ENCODE data around the gene ACOT12. TPM values are rescaled to one million over a fixed set of nuclear protein-coding genes. Genes with fewer than 3 reads are reported as not detected.
"Not testable (repeated sequence)": the region's sequence is repeated elsewhere in the genome, so short reads cannot be mapped to it uniquely, and the experiment has no call there.

The ACOT12 gene
- polyA plus RNA-seq (2013, experiment 1 of 2; ENCODE audit: insufficient read length) = not detected
- polyA plus RNA-seq (2013, experiment 2 of 2; ENCODE audit: insufficient read length) = 0.04 TPM

DNA sequence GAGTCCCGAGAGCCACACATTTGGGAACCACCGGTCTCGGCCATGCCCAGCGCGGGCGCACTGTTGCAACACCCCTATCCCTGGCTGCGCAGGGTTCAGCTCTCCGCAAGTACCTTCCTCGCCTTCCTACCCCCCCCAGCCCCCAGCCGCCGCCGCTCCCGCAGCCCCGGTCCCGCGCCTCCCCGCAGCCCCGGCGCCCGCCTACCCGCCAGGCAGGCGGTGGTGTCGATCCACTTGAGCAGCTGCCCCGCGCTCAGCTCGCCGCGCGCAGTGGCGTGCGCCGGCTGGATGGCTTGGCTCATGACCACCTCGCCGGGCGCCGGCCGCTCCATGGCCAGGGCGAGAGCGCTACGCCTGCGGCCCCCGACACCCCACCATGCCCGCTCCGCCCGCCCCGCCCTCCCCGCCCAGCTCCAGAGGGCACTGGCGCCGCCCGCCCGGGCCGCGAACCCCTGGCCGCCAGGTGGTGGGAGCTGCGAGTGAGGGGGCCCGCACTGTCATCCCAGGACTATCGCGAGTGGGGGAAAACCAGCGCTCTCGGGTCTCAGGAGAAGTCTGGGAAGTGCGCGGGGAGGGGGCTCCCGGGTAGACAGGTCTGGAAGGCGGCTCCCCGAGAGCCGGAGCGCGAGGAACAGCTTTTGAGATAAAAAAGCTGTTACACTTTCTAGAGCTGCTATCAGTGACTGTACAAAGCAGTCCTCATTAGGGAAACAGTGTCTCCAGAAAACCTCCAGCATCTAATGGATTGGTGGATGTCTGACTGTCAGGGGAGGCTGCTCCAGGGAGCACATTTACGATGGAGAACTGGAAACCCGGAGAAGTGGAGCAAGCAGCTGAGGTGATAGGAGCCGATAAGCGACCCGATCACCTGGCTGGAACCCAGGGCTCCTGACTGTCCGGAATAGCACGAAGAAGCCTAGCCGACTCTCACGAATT lies at the start of gene ACOT12:
Gene ACOT12, minus strand, starts transcription at position 352 of the 936 bp plus-strand sequence. Its CDS starts 20 bp downstream, at position 332.
- peak; percentile 12 for DNase-seq

DNA sequence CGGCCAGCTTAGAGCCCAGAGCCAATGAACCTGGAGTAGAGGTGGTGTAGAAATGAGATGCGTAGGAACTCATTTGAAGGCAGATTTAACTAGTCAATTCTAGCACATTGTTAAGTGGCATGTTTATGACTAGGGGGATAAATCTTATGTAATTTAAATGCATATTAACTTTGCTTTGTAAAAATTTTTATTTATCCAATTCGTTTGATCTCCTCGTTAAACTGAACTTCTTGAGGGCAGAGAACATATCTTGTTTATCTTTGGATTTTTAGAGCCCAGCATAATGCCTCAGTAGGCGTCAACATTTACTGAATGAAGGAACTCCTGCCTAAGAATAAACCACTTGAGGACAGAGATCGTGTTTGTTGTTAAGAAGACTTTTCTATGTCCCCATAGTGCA lies 41.1 kb upstream of the ACOT12 start:
- no peak for DNase-seq

DNA sequence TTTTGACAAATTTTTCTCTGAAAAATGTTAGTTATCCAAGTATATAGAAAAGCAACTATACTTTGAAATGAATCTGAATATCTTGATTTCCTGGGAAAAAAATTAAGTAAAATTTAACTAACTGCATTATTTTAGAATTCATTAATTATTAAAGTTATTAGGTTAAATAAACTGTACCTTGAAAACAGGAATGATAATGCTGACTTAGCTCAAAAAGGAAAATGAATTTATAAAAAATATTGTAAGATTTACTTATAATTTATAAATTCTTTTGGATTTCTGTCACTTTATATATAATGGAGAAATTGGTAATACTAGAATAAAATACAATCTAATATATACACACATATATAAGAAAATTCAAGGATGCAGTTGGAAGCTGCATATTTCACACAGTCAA lies 36.1 kb upstream of the ACOT12 start:
- no peak for DNase-seq

DNA sequence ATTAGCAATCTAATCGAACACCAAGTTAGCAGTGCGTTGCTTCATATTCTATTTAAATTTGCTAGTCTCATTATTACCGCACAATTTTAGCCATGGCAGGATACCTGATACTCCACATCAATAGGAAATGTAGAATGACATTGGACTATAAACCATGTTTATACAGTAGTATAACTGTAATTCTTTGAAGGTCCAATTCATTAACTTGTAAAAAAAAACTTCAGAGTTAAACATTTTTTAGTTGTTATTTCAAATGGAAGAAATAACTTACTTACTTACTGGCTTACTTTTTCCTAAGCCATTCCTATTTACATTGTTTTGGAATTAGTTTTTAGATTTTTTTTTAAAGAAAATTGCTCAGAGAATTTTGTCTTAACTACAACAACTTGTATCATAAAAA lies 35.4 kb upstream of the ACOT12 start:
- no peak for DNase-seq

DNA sequence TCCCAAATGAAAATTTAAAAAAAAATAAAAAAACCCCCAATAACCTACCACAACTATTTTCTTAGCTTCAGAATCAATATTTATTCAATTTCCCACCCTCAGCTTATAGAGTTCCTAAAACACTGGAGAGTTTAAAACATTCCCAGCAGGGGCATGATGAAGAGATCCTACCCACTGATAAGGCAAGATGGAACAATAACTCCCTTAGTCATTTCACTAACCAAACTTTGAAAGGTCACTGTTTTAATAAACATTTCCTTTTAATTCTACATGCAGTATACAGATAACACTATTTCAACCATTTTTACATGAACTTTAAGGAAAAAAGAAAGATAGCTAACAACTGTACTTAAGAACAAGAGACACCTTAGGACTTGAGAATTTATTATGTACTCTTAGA lies 34.9 kb upstream of the ACOT12 start:
- no peak for DNase-seq

DNA sequence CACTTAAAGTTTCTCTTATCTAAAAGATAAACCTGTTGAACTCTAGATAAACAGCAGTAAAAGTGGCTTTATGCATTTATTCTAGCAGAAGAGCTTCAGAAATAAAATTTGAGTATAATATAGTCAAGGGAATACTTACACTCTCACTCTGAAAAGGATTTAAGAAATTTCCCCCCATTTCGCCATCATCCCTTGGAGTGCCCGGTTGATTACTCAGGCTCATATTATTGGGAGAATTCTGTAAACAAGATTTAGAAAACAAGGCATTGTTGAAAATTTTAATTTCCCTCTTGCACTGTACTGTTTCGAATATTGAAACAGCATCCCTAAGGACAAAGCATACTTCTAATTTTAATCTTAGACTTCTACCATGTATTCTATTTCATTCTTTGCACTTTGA lies 34.5 kb upstream of the ACOT12 start:
- no peak for DNase-seq

DNA sequence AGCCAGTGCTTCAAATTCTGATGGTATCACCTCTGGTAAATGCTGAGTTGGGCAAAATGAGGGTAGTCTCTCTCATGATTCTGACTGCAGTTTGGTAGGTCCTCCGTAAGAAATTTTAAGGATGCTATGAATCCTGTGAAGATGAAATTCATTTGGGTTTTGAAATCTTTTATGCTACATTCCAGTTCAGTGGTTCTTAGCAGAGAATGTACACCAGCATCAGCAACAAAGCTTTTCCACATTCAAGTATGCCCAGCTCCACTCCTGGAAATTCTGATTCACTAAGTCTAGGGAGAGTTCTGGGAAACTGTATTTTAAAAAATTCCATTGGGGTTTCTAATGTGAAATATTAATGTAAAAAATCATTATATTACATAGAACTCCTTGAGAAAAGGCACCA lies 33.6 kb upstream of the ACOT12 start:
- no peak for DNase-seq

DNA sequence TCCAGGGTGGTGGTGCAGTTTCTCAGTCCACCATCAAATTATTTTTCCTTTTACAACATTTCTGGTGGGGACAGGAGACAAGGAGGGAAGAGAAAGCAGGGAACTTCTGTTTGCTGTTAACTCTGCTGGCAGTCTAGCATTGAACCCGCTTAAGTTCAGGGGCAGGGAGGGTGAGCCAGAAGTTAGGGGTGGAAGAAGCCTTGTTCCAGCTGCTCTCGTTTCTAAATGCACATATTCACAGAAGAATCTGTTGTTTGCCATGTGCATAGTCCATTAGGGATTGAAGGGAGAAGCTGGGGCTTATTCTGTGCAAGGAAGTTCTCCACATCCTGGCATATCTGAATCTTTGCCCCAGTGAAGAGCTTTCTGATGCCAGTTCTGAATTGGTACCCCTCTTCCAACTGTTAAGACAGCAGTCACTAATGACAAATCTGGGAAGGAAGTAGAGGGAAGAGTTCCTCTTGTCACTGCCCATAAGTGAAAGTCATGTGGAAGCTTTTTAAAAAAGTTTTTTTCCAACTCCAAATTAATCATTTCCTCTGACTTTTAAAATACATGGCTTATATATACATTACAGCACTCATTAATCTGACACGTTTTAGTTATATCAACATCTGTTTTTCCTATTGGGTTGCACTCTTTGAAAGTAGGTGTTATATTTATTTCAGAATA lies 32.6 kb upstream of the ACOT12 start:
- DNase-seq = no peak

DNA sequence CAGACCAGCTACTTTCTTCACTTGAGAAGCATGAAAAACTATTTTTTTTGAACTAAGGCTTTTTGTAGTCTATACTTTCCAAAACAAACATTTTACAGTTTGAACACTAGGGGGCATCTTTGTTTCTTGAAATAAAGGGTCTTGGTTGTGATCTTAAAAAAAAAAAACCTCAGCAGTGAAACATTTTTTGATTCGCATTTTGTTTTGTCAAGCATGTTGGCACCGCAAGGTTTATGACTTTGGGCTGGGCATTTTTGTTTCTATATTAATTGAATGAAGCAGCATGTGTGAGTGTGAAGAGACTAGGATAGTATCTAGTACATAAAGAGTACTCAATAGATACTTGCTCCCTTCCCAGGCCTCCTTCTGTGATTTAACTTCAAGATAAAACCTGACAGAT lies 31.6 kb upstream of the ACOT12 start:
- DNase-seq = peak; percentile 51

DNA sequence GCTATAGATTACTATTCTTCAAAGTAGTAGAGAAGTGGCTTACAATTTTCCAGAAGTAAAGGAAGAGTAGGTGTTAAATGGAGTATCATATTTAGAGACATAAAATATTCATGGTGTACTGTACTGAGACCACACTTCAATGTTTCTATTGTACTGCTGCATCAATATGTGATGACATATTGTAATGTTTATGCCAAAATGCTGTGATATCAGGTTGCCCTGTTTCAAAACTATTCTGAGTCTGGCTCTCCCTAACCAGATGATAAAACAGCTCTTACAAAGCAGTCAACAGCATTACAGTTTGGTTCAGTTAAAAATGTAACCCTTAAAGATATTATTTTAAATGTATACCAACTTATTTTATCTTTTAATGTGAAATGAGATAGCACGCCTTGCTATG lies 30.8 kb upstream of the ACOT12 start:
- no peak for DNase-seq

DNA sequence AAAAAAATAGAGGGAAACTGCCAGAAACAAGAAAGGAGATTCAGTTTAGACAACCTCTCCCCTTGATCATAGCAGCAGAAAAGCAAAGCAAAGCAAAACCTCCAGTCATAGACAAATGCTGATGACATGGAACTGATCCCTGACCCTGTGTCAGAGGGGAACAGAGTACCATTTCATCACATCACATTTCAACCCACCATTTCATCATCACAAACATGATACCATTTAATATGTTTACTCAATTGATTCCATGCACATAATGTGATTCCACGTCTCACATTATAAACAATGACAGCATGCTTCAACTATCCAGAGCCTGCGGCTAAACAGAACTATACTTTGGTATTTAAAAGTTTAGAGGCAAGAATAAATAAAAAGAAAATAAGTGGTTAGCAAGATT lies 28.7 kb upstream of the ACOT12 start:
- peak; percentile 57 for DNase-seq

DNA sequence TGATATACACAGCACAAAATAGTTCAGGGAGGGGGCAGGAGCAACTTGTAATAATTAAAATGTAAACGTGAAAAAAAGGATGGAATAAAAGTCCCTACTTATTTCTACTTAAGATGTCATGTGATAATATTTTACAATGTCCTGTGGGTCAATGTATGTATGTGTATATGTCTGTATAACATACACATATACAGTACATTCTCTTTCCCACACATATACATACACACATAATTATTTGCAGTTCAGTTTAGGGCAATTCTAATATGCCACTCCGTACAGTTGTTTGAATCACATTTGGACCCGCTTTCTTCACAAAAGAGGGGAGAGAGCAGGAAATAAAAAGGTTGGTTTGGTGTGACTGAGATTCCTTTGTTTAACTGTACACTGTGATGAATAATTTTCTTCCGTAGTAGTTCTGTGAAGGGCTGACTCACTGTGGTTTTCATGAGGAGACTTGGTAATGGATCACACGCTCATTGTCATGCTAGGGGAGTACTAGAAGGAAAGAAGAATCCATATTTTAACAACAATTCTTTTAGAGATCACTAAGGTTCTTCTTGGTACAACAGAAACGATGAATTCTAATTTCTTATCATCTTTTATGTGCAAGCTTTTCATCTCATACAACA lies 26.2 kb upstream of the ACOT12 start:
- DNase-seq = peak; percentile 90

DNA sequence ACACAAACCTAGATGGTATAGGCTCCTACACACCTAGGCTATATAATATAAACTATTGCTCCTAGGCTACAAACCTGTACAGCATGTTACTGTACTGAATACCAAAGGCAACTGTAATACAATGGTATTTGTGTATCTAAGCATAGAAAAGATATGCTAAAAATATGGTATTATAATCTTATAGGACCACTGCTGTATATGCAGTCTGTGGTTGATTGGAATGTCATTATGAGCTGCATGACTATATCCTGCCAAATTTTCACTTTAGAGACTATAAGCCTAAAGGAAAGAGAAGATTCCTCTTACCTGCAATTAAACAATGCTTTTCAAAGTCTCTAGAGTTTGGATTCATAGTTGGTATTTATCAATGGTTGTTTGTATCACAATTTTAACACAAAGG lies 24.7 kb upstream of the ACOT12 start:
- peak; percentile 24 for DNase-seq

DNA sequence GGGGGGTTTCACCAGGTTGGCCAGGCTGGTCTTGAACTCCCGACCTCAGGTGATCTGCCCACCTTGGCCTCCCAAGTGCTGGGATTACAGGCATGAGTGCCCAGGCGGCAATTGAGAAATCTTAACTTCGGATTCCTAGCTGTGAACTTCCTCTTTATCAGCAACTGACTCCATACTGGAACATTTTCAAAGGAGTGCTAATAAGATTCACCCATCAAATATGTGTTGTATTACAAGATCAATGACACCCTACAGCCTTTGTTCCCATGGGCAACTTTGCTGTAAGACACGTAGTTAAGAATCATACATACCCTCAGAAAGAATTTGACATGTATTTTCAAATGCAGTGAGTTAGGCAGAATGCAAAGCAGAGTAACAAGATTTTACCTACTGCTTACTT lies 23.1 kb upstream of the ACOT12 start:
- DNase-seq = peak; percentile 9

DNA sequence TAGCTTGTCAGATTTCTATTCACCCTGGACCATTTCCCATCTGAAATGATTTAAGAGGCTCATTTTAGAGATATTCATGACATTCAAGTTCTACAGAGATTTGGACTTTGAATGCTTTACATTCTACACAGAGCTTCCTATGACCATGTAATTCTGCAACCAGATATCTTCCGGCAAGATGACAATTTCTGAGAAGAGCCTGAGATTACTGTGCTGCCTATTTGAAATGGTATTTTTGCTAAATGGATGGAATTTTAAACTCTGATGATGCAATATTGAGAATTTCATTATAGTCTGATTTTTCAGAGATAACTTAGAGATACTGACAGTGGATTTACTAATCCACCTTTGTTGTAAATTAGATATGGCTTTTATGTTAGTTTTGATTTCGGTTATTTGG lies 16.0 kb upstream of the ACOT12 start:
- peak; percentile 26 for DNase-seq

DNA sequence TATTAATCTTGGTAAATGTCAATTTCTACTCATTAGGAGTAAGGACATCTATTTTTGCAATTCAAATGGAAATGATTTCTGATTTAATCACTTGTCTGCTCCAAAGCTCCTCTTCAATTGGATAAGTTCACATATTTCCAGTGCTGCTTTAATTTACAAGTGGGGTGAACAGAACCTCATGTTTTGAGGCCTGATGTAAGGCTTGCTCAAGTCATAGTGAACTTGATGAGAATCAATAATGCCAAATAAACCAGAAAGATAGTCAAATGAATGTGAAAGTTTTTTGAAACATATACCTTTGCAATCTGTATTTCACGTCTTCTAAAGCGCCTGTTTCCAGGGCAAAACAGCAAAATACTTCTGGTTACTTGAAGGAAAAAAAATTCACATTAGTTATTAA lies 15.4 kb upstream of the ACOT12 start:
- DNase-seq = no peak

DNA sequence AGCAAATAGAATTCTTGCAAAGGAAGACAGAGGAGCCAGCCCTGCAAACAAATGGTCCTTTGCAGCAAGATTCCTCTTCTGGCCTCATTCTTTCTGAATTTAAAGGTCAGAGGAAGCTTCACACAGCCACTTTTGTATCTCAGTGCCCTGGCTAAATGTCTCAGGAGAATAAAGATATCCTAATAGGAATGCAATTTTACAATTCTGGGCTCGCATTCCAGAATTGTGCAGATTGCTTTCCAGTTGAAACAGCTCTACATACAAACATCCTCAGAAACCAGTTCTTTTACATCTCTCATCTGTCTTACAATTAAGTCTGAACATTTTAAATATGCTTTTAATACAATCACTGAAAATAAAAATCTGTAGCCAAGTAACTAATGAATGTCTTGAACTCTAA lies 14.6 kb upstream of the ACOT12 start:
- peak; percentile 18 for DNase-seq

DNA sequence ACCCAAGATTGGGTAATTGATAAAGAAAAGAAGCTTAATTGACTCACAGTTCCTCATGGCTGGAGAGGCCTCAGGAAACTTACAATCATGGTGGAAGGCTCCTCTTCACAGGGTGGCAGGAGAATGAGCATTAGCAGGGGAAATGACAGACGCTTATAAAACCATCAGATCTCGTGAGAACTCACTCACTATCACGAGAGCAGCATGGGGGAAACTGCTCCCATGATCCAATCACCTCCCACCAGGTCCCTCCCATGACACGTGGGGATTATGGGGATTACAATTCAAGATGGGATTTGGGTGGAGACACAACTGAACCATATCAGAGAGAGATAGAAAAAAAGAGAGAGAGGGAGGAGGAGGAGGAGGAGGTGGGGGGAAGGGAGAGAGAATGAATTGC lies 13.9 kb upstream of the ACOT12 start:
- DNase-seq = not testable (repeated sequence)

DNA sequence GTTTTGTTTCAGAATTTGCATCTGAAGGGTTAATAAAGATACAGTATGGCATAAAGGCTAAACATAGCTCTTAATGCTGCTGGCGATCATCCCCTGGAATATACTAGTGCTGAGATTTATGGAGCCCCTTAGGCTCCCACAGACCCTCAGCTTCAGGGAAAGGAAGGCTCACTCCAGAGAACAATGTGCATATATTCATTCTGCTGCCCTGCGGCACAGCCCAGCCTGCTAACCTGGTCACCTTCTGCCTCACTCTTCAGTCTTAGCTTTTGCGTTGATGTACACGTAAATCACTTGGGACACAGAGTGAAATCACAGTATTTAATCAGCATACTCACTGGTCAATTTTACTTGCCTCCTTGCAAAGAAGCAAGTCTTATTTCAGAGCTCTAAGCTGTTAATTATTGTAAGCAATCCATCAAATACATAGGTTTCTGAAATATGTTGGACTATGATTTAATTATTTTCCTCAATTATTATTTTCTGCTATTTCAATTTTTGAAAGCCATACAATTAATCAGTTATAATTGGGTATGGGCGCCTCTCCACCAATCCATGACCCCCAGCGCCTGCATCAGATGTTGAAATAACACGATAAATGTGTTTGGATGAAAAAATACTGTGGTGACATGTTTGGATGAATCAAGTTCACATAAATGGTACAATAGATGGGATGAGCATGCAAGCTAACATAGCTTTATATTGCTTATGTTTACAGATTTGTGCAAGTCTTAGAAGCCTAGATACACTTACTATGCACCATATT lies 11.4 kb upstream of the ACOT12 start:
- no peak for DNase-seq

DNA sequence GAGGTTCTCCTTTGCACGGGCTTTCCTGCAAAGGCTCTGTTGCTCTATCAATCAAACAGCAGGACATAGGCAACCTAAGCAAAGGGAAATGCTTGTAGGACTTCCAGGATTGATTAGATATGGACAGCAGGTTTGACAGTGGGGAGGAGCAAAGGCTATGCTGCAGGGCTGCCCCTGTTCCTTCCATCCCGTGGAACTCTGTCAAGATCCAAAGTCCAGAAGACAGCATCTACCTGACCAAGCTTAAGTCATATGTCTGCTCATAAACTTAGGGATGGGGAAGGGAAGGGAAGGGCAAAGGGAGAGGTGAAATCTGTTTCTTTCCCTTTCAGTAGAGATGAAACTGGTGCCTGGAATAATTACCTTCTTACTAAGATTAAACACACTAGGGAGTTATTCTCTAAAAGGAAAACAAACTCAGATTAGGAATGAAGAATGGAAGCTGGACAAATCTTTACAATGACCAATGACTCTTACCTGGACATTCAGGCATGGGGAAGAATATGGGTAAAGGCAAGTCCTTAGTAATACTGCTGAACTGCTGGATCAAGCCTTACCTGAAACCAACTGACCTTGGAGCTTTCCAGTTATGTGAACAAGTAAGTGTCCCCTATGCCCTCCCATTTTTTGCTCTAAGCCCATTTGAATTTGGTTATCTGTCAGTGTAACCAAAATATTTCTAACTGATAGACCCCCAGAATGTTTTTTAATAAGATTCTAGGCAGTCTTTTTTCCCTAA lies 8.4 kb upstream of the ACOT12 start:
- DNase-seq = no peak

DNA sequence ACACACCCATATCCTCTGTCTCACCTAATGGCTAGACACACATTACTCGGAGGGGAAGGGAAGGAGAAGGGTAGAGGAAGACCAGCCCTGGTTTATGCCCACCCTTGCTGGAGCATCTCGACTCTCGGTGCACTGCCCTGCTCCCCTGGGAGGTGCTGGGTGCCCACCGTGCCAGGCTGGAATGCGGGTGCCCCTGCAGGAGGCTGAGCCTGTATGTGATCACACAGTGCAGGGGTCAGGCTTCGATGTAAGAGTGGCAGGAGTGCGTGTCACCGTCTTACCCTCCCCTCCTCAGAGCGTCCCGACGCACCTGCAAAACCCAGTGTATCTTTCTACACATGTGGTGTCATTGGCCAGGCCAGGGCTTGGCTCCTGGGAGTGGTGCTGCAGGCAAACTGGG lies 7.3 kb upstream of the ACOT12 start:
- no peak for DNase-seq

DNA sequence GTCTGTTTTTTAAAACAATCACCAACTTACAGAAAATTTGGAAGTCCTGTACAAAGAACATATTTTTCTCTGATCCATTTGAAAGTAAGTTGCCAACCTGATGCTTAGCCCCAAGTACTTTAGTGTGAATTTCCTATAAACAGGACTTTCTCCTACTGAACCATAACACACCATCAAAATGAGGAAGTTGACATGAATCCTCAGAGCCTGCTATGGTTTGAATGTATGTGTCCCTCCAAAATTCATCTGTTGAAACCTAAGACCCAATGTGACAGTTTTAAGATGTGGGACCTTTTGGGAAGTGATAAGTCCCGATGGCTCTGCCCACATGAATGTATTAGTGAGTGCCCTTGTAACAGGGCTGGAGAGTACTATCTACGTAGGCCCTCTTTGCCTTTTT lies 6.4 kb upstream of the ACOT12 start:
- no peak for DNase-seq

Measured in fibroblast of skin of abdomen (primary cell).